GM12892 (cell line): ENCODE results near the gene TM9SF3.

Source experiments
- DNase-seq: peaks from one replicate; pipeline ENCODE4 v3.0.0; 2011; ENCODE audit not compliant: insufficient read length
- FAIRE-seq: peaks from 2 replicates; lab custom pipeline; 2011; peaks lifted over from hg19 to GRCh38; lab: Jason Lieb, UNC
- POLR2A ChIP-seq: IDR thresholded peaks from 2 replicates; pipeline ENCODE4 v1.6.1; 2011; ENCODE audit warnings: low read depth, low read length, control low read depth
- POLR2AphosphoS5 ChIP-seq: IDR thresholded peaks from 2 replicates; pipeline ENCODE4 v1.6.1; 2011; ENCODE audit warnings: low read depth, low read length, control low read depth
- TAF1 ChIP-seq: IDR thresholded peaks from 2 replicates; pipeline ENCODE4 v1.6.1; 2011; ENCODE audit warnings: low read depth, mild to moderate bottlenecking, control low read depth, low read length, borderline replicate concordance

TM9SF3 gene

DNA sequence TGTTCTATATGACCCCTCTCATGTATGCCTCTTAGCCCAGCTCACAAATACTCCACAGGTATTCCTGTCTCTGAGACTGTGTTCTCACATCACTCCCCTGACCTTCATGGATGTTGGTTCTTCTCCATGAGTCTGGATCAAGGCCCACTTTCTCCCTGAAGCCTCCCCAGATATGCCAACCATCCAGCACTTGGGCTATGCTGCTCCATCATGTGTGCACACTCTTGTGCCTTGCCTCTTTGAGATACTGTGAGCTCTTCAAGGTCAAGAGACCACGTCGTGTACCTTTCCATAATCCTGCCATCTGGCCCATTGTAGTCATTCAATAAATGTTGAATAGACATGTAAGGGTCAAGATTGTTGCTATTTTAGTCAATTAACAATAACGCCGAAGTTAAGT lies 30.1 kb upstream of the TM9SF3 start:
- no peak for DNase-seq
- TF ChIP-seq POLR2AphosphoS5 (no peak), POLR2A (no peak), TAF1 (no peak)
- FAIRE-seq = no peak

DNA sequence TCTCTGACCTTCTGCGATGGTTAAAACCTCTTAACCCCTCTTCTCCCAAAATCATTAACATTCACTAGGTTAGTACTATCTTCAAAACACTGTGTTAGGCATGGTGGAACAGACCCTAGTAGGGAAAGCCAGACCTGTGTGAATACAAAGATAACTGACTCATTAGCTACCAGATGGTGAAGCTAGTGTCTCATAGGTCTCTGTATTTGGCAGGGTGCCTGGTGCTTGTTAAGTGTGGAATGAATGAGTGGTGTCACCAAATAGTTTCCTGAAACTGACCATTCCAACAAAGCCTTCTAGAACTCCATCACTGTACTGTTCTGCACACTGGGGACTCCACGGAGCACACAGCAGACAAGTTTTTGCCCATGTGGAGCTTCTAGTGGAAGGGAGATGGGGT lies 27.7 kb upstream of the TM9SF3 start:
- FAIRE-seq = no peak
- DNase-seq = no peak
- TF ChIP-seq POLR2A (no peak), POLR2AphosphoS5 (no peak), TAF1 (no peak)

DNA sequence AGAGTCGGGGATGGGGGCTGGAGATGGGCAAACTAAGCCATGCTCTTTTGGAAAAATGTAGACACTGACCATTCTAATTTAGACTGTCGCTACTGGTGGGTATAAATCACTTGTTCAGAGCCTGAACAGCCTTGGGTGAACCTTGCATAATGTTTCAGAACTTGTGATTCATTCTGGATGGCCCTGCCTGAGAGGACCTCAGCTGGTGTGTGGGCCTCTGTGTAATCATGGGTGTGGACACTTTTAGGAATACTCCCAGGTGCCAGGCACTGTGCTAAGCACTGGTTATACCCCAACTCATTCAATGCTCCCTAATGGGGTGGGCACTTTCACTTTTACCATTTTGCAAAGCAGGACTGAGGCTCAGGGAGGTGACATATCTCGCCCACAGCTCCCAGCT lies 26.8 kb upstream of the TM9SF3 start:
- DNase-seq (no peak), FAIRE-seq (no peak)
- no peak for TF ChIP-seq TAF1
- no peak for TF ChIP-seq POLR2AphosphoS5
- TF ChIP-seq POLR2A = 0 out of 2 replicates have a peak, but pooled peaks have one; percentile 22

DNA sequence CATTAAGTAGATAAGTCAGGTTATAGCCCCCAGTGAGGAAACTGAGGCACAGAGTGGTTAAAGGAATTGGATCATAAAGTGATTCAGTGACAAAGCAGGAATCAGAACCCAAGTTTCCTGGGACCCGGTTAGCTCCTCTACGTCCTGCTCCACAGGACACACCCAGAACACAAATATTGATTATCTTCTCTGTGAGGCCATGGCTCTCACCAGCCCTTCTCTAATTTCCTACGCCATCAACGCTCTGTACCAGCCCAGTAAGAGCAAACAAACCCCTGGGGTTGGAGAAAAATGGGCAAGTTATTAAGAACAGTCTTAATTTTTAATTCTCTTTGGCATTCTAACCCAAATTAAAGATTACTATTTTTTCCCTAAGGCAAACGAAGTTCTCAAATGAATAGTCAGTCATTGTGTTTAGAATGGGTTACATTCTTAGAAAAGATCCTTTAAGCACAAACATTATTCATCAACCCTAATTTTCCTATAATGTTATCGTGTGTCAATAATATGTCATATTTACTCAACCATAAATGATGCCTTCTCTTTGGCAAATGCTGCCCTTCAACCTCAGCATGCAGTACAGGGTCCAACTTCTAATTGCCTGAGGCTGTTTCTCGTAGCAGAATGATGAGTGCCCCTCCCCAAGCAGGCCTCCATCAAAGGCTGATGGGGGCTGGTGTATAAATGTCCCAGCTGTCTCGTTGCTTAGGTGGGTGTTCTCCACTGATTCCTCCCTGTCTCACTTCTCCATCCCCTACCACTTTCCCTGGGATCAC lies 25.4 kb upstream of the TM9SF3 start:
- TF ChIP-seq POLR2AphosphoS5 = no peak
- no peak for TF ChIP-seq TAF1
- no peak for TF ChIP-seq POLR2A
- DNase-seq (no peak), FAIRE-seq (no peak)

DNA sequence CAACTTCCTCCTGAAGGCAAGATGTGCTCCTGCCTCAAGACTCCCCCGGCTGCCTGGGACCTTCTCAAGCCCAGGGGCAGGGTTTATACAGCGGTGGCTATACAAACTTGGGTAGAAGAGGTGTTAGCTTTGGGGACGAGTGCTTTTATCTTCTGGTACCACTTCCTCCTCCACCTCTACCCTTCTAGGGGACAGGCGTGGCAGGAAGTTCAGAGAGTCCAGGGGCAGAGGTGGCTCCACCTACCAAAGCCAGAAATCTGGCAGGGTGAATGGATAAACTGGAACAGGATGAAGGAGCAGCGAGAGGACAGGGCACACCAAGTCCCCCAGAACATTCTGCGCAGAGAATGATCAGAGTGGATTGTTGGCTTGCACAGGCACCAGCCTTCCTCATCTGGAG lies 24.0 kb upstream of the TM9SF3 start:
- DNase-seq = no peak
- TF ChIP-seq TAF1 (no peak), POLR2A (no peak), POLR2AphosphoS5 (no peak)
- no peak for FAIRE-seq

DNA sequence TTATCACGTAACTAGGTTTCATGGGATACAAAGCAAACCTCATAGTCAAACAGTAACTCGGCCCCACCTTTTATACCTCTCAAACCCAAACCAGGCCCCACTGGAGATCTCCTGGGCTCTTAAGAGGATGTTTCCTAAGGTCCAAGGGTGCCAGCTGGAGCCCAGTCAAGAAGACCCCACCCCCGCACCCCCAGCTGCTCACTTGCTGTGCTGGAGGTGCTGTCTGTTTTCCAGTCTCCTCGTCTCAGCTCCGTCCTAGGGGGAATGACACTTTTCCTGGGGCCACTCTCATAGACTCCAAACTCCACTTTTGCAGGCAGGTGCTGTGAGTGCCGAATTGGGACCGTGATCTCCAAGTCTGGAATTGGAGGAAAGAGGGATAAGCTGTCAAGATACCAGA lies 22.7 kb upstream of the TM9SF3 start:
- no peak for DNase-seq
- no peak for FAIRE-seq
- TF ChIP-seq TAF1 = no peak
- TF ChIP-seq POLR2A = no peak
- TF ChIP-seq POLR2AphosphoS5 = no peak

DNA sequence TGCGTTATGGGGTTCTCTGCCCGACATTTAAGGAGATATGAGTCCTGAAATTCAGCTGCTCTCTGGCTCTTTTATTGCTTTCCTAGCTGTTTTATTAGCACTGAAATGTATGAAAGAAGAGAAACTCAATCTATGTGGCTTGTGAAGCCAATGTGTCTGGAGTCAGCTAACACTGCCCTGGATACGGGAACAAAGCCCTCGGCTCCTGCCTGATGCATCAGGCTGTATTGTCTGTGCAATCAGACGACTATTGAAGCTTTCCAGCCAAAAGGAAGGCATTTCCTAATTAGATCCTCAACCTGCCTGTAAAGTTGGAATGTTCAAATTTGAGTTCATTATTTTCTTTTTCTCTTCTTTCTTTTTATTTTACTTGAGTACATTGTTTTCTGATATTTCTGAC lies 22.0 kb upstream of the TM9SF3 start:
- FAIRE-seq (no peak), DNase-seq (no peak)
- TF ChIP-seq POLR2A (no peak), POLR2AphosphoS5 (no peak), TAF1 (no peak)

DNA sequence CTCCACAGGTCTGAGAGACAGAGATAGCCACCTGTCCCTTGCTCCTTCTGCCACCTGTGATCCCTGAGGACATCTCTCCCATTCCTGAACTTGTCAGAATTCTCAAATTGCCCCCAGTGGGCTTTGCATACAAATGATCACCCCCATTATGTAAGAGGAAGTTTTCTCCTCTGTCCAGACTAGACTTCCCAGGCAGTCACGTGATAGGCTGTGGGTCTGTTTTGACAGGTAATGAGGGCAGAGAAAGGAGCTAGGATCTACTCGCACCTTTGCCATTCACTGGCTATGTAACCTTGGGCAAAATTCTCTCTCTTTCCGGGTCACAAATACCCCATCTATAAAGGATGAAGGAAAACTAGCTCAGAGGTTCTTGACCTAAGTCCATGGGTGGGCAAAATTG lies 21.4 kb upstream of the TM9SF3 start:
- DNase-seq = no peak
- no peak for TF ChIP-seq POLR2A
- TF ChIP-seq POLR2AphosphoS5 = no peak
- no peak for TF ChIP-seq TAF1
- no peak for FAIRE-seq

DNA sequence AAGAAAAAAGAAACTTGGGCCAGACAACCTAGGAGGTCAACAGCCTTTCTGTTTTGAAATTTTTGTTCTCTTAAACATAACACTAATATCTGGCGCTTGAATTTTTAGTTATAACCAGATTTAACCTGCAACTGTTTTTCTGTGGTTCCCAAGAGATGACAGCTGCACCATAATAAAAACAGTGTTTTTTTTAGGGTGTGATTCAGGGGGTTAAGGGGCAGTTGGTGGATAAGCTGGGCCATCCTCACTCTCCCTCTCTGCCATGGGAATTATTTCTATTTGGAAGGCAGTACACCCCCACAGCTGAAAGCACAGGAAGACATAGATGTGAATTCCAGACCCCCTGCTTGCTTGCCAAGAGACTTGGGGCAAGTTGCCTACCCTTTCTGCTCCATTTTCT lies 20.1 kb upstream of the TM9SF3 start:
- TF ChIP-seq POLR2AphosphoS5 = no peak
- DNase-seq (no peak), FAIRE-seq (no peak)

DNA sequence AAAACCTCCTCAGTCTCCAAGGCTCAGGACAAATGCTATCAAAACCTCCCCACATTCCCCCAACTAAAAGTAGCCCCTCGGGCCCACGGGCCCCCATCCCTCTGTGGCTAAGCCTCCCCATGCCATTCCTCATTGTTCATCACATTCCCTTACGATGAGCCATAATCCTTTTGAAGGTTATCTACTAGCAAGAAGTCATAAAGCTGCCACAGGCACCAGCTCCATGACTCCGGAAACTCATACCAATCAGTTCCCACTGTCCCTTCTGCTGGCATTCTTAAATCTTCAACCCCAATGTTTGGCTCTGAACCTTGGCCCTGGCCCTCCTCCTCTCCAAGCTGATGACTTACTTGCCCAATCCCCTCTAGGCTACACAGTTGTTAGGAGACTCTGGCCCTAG lies 19.4 kb upstream of the TM9SF3 start:
- DNase-seq (no peak), FAIRE-seq (no peak)
- TF ChIP-seq POLR2AphosphoS5 (no peak), TAF1 (no peak), POLR2A (no peak)

DNA sequence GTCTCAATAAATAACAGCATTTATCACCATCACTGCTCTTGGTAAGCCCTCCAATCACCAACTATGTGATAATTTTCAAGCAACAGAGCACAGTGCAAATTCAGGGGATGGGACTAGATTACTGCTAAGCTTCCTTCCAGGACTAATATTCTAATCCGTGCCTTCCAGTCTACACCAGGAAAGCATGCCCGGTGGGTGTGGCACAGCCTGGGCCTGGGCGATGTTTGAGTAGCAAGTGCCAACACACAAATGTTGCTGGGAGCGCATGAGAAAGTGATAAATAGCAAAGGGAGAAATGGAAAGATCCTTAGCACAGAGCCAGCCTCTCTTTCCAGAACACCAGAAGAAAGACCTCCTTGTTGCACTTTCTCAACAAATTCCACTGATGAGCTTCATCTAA lies 13.5 kb upstream of the TM9SF3 start:
- DNase-seq (no peak), FAIRE-seq (no peak)
- TF ChIP-seq POLR2AphosphoS5 (0 out of 2 replicates have a peak, but pooled peaks have one; percentile 20), TAF1 (no peak)

DNA sequence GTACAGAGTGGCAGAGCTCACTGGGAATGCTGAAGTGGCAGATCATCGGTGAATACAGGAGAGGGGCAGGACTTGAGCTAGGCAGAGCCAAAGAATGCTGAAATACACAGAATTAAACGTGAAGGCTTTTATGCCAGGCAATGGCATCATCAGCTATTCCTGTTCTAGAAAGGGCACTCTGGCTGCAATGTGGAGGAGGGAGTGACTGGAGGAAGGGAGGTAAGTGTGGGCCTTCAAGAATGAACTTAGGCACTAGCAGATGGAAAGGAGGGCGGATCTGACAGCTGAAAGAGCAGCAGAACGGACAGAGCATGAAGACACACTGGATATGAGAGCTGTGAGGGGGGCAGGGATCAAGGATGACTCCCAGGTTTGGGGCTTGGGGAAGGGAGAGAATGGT lies 12.0 kb upstream of the TM9SF3 start:
- DNase-seq (no peak), FAIRE-seq (no peak)
- TF ChIP-seq POLR2AphosphoS5 (no peak), TAF1 (no peak), POLR2A (no peak)
